RWPE1 (cell line): ENCODE data around the gene EMID1.

Experiments
- CTCF ChIA-PET: fragments of 350-600 bp; sonication (Branson Sonifier 250); formaldehyde crosslinking; extraction: SDS; loops from one replicate; lab custom pipeline; 2021; lab: Yijun Ruan, JAX
- POLR2A ChIA-PET: fragments of 400-600 bp; formaldehyde crosslinking; extraction: SDS; loops from one replicate; lab custom pipeline; 2020; ENCODE audit warnings: antibody characterized with exemption; ENCODE audit not compliant: low non-redundant PET; lab: Yijun Ruan, JAX
- DNase-seq: peaks from one replicate; pipeline ENCODE4 v3.0.0; 2012; ENCODE audit warnings: low spot score
- H3K27ac ChIP-seq: fragments of 450-650 bp; 2 replicates; pipeline ENCODE4 v1.5.1; 2017
- CTCF ChIP-seq: fragments of 450-650 bp; conservative IDR thresholded peaks from 2 replicates; pipeline ENCODE4 v1.5.1; 2017; ENCODE audit warnings: low read depth, mild to moderate bottlenecking

The EMID1 gene

GRCh38 chr22:29254286-29254660 is 48.6 kb downstream of the EMID1 start:
- no peak overlapping the region for H3K27ac ChIP-seq
- CTCF ChIA-PET: no interaction called here
- no peak for DNase-seq
- TF ChIP-seq CTCF: no peak
- POLR2A ChIA-PET: no interaction called here

GRCh38 chr22:29255064-29255621 is 49.4 kb downstream of the EMID1 start:
- ChIA-PET CTCF (interaction anchor here (1.0 kb wide), 1 partner anchor 9 kb away, joined by 3 read pairs; no protein-coding TSS in a partner anchor), POLR2A (no interaction called here)
- no peak for DNase-seq
- TF ChIP-seq CTCF: no peak
- no peak overlapping the region for H3K27ac ChIP-seq

- no peak for DNase-seq
- ChIA-PET CTCF (interaction anchor here (1.2 kb wide), 1 partner anchor 11 kb away, joined by 5 read pairs; no protein-coding TSS in a partner anchor), POLR2A (no interaction called here)
- TF ChIP-seq CTCF: no peak
- H3K27ac ChIP-seq: no peak overlapping the region
Measured at GRCh38 chr22:29256606-29257325, 51.1 kb downstream of the EMID1 start.

DNA sequence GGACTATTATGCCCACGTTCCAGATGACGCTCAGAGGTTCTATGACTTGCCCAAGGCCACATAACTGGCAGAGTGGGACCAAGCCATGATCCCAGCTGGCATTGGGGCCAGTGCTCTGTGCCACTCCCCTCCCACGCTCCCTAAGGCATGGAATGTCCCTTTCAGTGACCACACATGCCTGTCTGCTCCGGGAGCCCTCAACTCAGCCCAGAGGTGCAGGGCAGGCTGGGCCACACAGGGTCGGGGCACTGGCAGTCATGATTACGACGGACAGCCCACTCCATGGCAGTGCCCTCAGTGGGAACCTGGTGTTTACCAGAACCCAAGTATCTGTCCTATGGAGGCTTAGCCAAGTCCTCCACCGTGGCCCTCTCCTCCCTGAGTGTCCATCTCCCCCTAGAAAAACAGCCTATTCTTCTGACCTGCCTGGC is 52.1 kb downstream of the EMID1 start:
- CTCF ChIA-PET: interaction anchor here (0.5 to 1.2 kb wide), 2 partner anchors 12 to 239 kb away, joined by 4 to 5 read pairs; no protein-coding TSS in a partner anchor
- POLR2A ChIA-PET: no interaction called here
- no peak for DNase-seq

GRCh38 chr22:29258407-29259252 is 52.9 kb downstream of the EMID1 start:
- no peak overlapping the region for H3K27ac ChIP-seq
- DNase-seq: no peak
- TF ChIP-seq CTCF: no peak
- POLR2A ChIA-PET: no interaction called here
- CTCF ChIA-PET: interaction anchor here (0.5 kb wide), 1 partner anchor 238 kb away, joined by 4 read pairs; no protein-coding TSS in a partner anchor

More for the DNA sequence above, 52.1 kb downstream of the EMID1 start:
- no peak for TF ChIP-seq CTCF
- H3K27ac ChIP-seq: no peak overlapping the region

- POLR2A ChIA-PET: no interaction called here
- CTCF ChIA-PET: no interaction called here
- no peak for TF ChIP-seq CTCF
- 0 out of 2 replicates have a peak overlapping the region, but pooled peaks have one; percentile 57 for H3K27ac ChIP-seq
- DNase-seq: no peak
Measured at GRCh38 chr22:29259253-29259899, 53.7 kb downstream of the EMID1 start.
